Activated CD4-positive, alpha-beta T cell treated with anti-CD3 and anti-CD28 coated beads, Interleukin-2, amount 50 U/mL, for 1 hour (primary cell): ENCODE results near the gene LRRC8C.
A peak's percentile ranks its signal among the peaks of the same experiment; 100 is the strongest.
"Not testable (repeated sequence)": the region's sequence is repeated elsewhere in the genome, so short reads cannot be mapped to it uniquely, and the experiment has no call there.

ENCODE experiments used
- DNase-seq: peaks from one replicate; pipeline ENCODE4 v3.0.0-alpha.2; 2020

Gene LRRC8C

GRCh38 chr1:89632657-89633247 is at the start of gene LRRC8C:
LRRC8C (plus strand) TSS chr1:89633120; CDS start chr1:89686474, 53,354 bp downstream.
- peak; percentile 86 for DNase-seq

DNA sequence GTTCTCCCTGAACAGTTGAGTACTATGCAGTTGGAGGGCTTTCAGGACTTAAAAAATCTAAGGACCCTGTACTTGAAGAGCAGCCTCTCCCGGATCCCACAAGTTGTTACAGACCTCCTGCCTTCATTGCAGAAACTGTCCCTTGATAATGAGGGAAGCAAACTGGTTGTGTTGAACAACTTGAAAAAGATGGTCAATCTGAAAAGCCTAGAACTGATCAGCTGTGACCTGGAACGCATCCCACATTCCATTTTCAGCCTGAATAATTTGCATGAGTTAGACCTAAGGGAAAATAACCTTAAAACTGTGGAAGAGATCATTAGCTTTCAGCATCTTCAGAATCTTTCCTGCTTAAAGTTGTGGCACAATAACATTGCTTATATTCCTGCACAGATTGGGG is 48.7 kb upstream of the LRRC8C start:
- no peak for DNase-seq

GRCh38 chr1:89584781-89585180 is 48.1 kb upstream of the LRRC8C start:
- no peak for DNase-seq

DNA sequence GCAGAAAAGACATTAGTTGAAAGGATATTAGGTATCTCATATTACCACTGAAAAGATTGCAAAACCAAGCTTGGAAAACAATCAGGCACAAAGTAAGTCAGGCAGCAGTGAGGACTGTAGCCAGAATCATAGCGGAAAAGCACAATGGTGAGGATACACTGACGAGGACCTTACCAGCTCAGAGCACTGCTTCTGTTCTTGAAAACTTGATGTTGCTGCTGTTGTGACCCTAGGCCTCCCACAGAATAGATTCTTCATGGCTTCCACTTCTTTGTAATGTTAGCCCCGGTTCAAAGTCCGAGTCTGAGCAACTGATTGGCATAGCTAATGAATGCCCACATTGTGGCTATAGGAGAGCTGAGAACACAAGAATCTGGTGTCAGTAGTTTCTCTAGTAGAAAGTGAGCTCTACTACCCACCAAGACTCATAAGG is 45.2 kb upstream of the LRRC8C start:
- DNase-seq = no peak

- no peak for DNase-seq
Measured at GRCh38 chr1:89588480-89588879, 44.4 kb upstream of the LRRC8C start.

- DNase-seq = no peak
Measured at GRCh38 chr1:89589515-89589914, 43.4 kb upstream of the LRRC8C start.

- no peak for DNase-seq
Measured at GRCh38 chr1:89590341-89591080, 42.4 kb upstream of the LRRC8C start.

GRCh38 chr1:89592861-89593302 is 40.0 kb upstream of the LRRC8C start:
- DNase-seq = not testable (repeated sequence)

DNA sequence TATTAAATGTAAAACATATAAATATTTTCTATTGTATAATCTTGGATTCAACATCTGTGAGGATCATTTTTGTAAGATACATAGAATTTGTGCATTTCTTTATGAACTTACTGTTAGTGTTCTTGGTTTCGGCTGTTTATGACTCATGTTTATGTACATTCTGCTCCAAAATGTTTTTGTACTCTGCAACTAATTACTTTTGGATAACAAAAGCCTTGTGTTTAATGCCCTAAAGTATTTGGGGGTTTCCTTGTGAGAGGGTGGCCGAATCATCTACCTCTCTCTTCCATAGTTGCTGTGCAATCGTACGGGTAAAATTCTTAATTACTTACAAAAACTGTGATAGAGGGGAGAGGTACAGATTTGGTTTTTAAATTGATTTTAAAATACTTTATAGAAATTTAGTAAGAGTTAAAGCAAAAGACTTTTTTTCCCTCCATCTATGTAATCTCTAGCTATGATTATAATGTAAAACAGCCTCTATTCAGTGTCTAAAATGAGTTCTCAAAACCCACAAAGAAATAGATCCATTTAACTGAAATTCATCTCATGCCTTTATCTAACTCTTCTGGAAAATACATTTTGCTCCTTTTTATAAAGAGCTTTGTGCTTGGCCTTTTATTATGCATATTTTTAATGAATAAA is 38.7 kb upstream of the LRRC8C start:
- no peak for DNase-seq

- DNase-seq = no peak
Measured at GRCh38 chr1:89596698-89597097, 36.2 kb upstream of the LRRC8C start.

GRCh38 chr1:89598450-89599331 is 34.2 kb upstream of the LRRC8C start:
- no peak for DNase-seq

DNA sequence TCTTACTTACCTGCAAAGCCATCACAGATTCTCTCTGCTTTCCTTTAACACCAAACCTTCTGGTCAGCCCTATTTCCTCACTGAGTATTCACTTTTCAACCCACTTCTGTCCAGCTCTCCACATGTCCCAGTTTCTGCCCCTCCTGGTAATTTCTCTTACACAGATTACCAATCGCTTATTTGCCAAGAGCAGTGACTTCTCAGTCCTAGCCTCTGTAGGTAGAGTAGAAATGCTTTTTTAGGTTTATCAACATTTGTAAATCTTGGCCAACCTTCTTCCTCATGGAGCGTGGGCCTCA is 33.6 kb upstream of the LRRC8C start:
- no peak for DNase-seq

DNA sequence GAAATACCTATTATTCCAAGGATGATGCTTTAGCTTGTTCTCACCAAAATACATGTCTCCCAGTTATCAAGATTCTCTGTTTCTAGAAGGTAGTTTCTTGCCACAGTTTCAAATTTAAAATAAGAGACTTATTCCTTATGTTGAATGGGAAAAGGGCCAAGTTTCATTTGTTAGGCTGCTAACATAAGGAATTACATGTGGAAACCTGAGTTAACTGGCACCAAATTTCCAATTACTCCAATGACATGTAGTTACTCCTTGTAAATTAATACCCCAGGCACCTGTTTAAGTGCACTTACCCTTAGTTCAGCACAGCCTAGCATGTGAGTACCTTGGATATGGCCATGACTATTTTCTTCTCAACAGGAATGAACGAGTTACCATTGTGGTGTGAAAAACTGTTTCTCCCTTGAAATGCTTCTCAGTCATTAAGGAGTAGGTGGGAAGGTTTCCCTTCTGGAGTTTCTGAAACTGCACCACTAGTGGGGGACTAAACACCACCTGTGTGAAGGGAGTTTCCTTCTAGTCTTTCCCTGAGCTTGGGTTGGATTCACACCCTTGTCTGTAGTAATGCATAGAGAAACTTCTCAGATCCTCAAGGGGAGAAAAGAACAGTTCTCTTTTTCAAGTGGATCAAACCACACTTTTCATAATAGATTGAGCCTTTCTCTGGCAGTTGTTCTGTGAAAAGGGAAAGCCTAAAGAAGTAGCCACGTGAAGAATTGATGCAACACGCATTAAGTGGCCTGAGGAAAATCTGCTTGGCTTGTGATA is 32.3 kb upstream of the LRRC8C start:
- no peak for DNase-seq

DNA sequence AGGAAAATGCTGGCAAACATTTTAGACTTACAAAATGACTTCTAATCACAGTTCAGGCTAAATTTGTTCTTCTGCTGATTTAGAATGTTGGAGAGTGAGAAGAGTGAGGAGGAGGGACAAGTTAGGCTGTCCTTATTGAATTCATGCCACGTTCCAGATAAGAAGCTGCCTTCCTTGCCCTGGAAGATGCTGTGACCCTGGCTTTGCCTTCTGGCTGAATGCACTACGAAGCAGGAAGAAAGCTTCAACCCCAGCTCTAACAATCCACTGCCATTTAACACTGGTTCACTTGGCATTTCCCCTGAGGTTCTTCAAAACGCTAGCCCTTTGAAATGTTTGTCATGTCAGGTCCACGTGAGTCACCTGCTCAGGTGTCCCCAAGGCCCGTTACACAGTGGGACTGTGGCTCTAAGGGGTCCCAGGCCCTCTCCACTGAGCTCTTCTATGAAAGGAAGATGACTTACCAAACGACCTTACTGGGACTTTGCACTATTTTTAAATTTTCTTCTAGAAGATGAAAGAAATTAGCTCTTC is 30.0 kb upstream of the LRRC8C start:
- DNase-seq = no peak

GRCh38 chr1:89603651-89604413 is 29.1 kb upstream of the LRRC8C start:
- DNase-seq = no peak

- DNase-seq = no peak
Measured at GRCh38 chr1:89604414-89604735, 28.5 kb upstream of the LRRC8C start.

- DNase-seq = no peak
Measured at GRCh38 chr1:89605692-89606091, 27.2 kb upstream of the LRRC8C start.

DNA sequence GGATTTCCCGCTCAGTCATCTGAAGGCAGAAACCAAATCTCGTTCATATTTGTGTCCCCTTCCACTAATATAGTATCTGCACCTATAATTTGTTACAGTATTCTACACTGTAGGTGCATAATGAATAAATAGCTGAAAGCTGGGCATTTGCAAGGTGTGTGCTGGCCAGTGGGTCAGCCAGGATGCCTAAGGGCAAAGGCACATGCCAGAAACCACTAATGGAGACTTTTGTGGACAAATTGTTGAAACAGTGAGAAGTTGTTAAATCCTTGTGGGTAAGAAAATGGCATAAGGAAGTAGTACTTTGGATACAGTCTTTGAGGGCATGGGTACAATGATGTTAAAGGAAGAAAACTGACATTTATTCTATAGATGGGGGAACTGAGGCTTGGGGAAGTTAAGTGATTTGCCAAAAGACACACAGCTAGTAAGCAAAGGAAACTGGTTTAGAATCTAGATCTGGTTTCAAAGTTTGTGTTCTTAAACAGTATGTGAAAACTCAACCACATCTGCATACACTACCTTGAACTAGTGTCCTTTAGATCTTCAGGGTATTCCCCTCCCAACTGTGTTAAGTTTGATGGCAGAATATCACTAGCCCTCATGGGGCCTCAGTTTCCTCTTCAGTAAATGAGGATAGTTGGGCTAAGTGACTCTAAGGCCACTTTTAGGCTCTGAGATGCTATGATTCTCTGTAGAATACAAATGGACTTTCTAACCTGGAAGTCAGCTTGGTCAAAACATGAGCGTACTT is 26.5 kb upstream of the LRRC8C start:
- DNase-seq = no peak

DNA sequence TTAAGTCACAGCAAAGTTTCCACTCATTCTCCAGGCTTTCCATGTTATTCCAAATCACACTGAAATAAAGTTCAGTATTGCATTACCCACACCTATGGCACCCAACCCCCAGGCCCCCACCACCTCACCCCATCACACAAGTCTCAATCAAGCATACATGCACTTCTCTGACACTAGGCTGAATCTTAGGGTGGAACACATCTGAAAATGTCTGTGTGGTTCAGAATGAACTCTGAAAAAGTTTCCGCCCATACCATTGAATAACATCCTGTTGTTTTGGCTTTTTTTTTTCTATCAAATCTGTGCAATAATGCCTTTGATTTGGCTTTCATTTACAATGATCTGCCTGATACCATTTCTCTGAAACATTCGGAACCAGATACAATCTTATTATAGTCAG is 25.8 kb upstream of the LRRC8C start:
- DNase-seq = peak; percentile 58

GRCh38 chr1:89607586-89608318 is 25.2 kb upstream of the LRRC8C start:
- no peak for DNase-seq
